ENCODE measurements around the gene PLEKHM2.

GRCh38 chr1:15654091-15654690 lies 29.9 kb upstream of the PLEKHM2 start:
- TF ChIP-seq CTCF (IDR thresholded peaks at IDR 0.05) = no peak
- TF ChIP-seq ZFX (IDR thresholded peaks at IDR 0.05; ENCODE audit: borderline replicate concordance) = no peak
